Caco-2 (cell line): Measurements from ENCODE around the gene FRMD6. TPM values are rescaled to one million over a fixed set of nuclear protein-coding genes. Genes with fewer than 3 reads are reported as not detected.

Source experiments
- Bru-seq: library from RNA; stranded (reverse); fragments of 400-500 nt; gene quantifications from one replicate; lab custom pipeline; 2021; lab: Mats Ljungman, UMichigan
- BruChase-seq, 2 experiments: library from RNA; stranded (reverse); fragments of 400-500 nt; gene quantifications; one replicate each; lab custom pipeline; 2021; lab: Mats Ljungman, UMichigan
- BruUV-seq: library from RNA; stranded (reverse); fragments of 400-500 nt; replicated peaks from 2 replicates; lab custom pipeline; 2021; lab: Mats Ljungman, UMichigan
- CTCF ChIA-PET: fragments of 300-600 bp; sonication (Branson Sonifier 250); formaldehyde crosslinking; loops from one replicate; lab custom pipeline; 2022; ENCODE audit warnings: antibody characterized with exemption; lab: Charles Lee
- POLR2A ChIA-PET: fragments of 300-600 bp; sonication (Branson Sonifier 250); formaldehyde crosslinking; loops from one replicate; lab custom pipeline; 2022; ENCODE audit warnings: antibody characterized with exemption; lab: Charles Lee
- DNase-seq, 2 experiments: peaks; one replicate each; pipeline versions ENCODE4 v3.0.0 to v3.0.0-alpha.2; 2020 to 2022
- H3K27me3 ChIP-seq: replicated peaks from 2 replicates; pipeline ENCODE4 v1.6.0; 2011; ENCODE audit warnings: low read length; ENCODE audit not compliant: control insufficient read depth, insufficient read depth
- H3K36me3 ChIP-seq: 2 replicates; pipeline ENCODE4 v1.5.1; 2011; ENCODE audit warnings: low read length; ENCODE audit not compliant: control insufficient read depth, insufficient read depth
- H3K4me1 ChIP-seq: fragments of 250-450 bp; sonication (Bioruptor Pico); 2 replicates; pipeline ENCODE4 v1.5.1; 2020; ENCODE audit warnings: mild to moderate bottlenecking
- H3K4me3 ChIP-seq: 2 replicates; pipeline ENCODE4 v1.5.1; 2011; ENCODE audit warnings: low read depth, mild to moderate bottlenecking, control low read depth, low read length
- H3K9me3 ChIP-seq: fragments of 250-450 bp; sonication (Bioruptor Pico); 2 replicates; pipeline ENCODE4 v1.5.1; 2020; ENCODE audit warnings: mild to moderate bottlenecking, moderate library complexity
- H3K27ac Mint-ChIP-seq: one replicate; pipeline ENCODE4 v1.8.0; 2022; ENCODE audit warnings: mixed read lengths; ENCODE audit not compliant: unreplicated experiment
- H3K27me3 Mint-ChIP-seq: one replicate; pipeline ENCODE4 v1.8.0; 2022; ENCODE audit warnings: mixed read lengths; ENCODE audit not compliant: insufficient read depth, unreplicated experiment
- H3K36me3 Mint-ChIP-seq: one replicate; pipeline ENCODE4 v1.8.0; 2022; ENCODE audit warnings: mild to moderate bottlenecking, mixed read lengths; ENCODE audit not compliant: insufficient read depth, unreplicated experiment
- H3K4me1 Mint-ChIP-seq: one replicate; pipeline ENCODE4 v1.8.0; 2022; ENCODE audit warnings: low read depth, mixed read lengths; ENCODE audit not compliant: unreplicated experiment
- H3K4me3 Mint-ChIP-seq: one replicate; pipeline ENCODE4 v1.8.0; 2022; ENCODE audit warnings: mild to moderate bottlenecking, moderate library complexity, mixed read lengths; ENCODE audit not compliant: unreplicated experiment
- H3K9me3 Mint-ChIP-seq: one replicate; pipeline ENCODE4 v1.8.0; 2022; ENCODE audit warnings: mixed read lengths; ENCODE audit not compliant: unreplicated experiment
- intact Hi-C: fragments of 100-400 bp; cut with micrococcal nuclease; formaldehyde crosslinking; loops from one replicate; pipeline ENCODE4 v1.10.0; 2022; ENCODE audit not compliant: unreplicated experiment
- long read RNA-seq: library from polyadenylated mRNA; stranded (forward); transcript quantifications from one replicate; pipeline ENCODE4 v2.0.0, GENCODE V29; 2022
- total RNA-seq: library from RNA; stranded (reverse); gene quantifications from 2 replicates; pipeline ENCODE4 v1.2.3, GENCODE V29; 2022
- TF ChIP-seq, protein P1 (sequence below), 2 experiments: fragments of 200-600 bp in 1 of 2; IDR thresholded peaks; 1 replicate in 1 of 2; 2 replicates in 1 of 2; pipeline versions ENCODE4 v1.5.1 to v1.8.0; 2011 to 2022; ENCODE audit warnings: antibody characterized with exemption in 1 of 2, control low read depth in 1 of 2, inconsistent platforms in 1 of 2, low read depth in 1 of 2, low read length in 1 of 2, mild to moderate bottlenecking in 1 of 2, moderate library complexity in 1 of 2; ENCODE audit not compliant: insufficient read depth in 1 of 2, severe bottlenecking in 1 of 2, unreplicated experiment in 1 of 2

Gene FRMD6
- 35.7 and 42.2 TPM in 2 replicates for total RNA-seq
- Bru-seq, nascent RNA: percentile 64 among the genes with signal in this experiment
- percentile 64 among the genes with signal in this experiment for BruChase-seq, experiment 1, labeled RNA remaining after a 2-hour chase
- percentile 53 among the genes with signal in this experiment for BruChase-seq, experiment 2, labeled RNA remaining after a 6-hour chase
- long read RNA-seq, full-length matches to known transcripts: 37 of 63 reads
- long read RNA-seq, partial matches to known transcripts: 4 of 63 reads
- long read RNA-seq, other reads (novel, unspliced or antisense): 22 of 63 reads

DNA sequence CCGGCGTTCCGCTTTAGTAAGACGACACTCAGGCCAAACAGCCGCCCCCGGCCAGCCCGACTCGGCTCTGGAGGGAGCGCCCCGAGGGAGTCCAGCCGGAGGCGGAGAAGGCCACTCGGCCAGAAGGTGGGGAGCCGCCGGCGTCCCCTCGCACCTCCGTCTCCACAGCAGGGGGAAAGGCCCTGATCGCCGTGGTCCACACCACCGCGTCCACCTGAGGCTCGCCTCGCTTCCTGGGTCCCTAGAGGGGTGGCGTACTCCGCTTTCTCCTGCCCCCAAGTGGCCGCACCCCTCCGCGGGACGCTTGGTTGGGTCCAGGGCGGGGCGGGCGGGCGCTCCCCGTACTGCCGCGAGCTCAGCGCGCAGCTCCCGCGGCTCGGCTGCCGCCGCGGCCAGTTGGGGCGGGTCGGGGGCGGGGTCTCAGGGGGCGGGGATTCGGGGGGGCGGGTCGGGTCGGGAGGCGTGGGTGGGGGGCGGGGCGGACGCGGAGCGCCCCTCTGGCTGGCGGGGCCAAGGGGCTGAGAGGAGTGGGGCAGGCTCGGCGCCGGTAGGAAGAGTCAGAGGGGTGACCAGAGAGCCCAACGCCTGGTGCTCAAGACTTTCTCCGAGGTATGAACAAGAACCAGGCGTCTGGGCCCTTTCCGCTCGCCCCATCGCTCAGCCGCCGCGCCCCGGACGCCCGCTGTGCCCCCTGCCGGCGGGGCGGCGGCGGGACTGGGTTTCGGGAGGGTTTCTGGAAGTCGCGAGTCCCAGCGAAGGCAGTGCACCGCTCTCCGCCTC is at the start of gene FRMD6:
FRMD6 (plus strand) TSS at position 523 of the 780 bp plus-strand sequence. CDS start 37,927 bp downstream, outside the sequence.
- Mint-ChIP-seq H3K36me3 (peaks cover 11% of the 10 kb centered on the region), H3K4me3 (peak within 1 kb of the TSS; percentile 77), H3K9me3 (no peaks in the 10 kb centered on the region), H3K27me3 (no peaks in the 10 kb centered on the region), H3K27ac (peak within 1 kb of the TSS; percentile 82), H3K4me1 (peaks cover 36% of the 10 kb centered on the region)
- Histone ChIP-seq H3K27me3 (no peaks in the 10 kb centered on the region), H3K4me1 (peaks cover 40% of the 10 kb centered on the region), H3K4me3 (peak within 1 kb of the TSS; percentile 96), H3K36me3 (no peaks in the 10 kb centered on the region), H3K9me3 (no peaks in the 10 kb centered on the region)
- intact Hi-C loops: loop anchor here (1.0 to 10.0 kb wide), 8 partner anchors 13 to 368 kb away; partner anchors contain the start of gene RTRAF
- no TSS peak for BruUV-seq
- ChIA-PET CTCF (interaction anchor here (0.6 to 2.2 kb wide), 27 partner anchors 9 to 594 kb away, joined by 3 to 18 read pairs (median 5); no protein-coding TSS in a partner anchor), POLR2A (interaction anchor here (0.6 to 2.6 kb wide), 10 partner anchors 17 to 547 kb away, joined by 3 to 6 read pairs (median 4); no protein-coding TSS in a partner anchor)
- DNase-seq: peak; percentile 89
- TF ChIP-seq, protein P1, sequence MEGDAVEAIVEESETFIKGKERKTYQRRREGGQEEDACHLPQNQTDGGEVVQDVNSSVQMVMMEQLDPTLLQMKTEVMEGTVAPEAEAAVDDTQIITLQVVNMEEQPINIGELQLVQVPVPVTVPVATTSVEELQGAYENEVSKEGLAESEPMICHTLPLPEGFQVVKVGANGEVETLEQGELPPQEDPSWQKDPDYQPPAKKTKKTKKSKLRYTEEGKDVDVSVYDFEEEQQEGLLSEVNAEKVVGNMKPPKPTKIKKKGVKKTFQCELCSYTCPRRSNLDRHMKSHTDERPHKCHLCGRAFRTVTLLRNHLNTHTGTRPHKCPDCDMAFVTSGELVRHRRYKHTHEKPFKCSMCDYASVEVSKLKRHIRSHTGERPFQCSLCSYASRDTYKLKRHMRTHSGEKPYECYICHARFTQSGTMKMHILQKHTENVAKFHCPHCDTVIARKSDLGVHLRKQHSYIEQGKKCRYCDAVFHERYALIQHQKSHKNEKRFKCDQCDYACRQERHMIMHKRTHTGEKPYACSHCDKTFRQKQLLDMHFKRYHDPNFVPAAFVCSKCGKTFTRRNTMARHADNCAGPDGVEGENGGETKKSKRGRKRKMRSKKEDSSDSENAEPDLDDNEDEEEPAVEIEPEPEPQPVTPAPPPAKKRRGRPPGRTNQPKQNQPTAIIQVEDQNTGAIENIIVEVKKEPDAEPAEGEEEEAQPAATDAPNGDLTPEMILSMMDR (IDR thresholded peaks at IDR 0.05; ENCODE audit: insufficient read depth in 1 of 2, low read depth in 1 of 2, low read length in 1 of 2, severe bottlenecking in 1 of 2, unreplicated experiment in 1 of 2): peak; percentile 62 to 80

DNA sequence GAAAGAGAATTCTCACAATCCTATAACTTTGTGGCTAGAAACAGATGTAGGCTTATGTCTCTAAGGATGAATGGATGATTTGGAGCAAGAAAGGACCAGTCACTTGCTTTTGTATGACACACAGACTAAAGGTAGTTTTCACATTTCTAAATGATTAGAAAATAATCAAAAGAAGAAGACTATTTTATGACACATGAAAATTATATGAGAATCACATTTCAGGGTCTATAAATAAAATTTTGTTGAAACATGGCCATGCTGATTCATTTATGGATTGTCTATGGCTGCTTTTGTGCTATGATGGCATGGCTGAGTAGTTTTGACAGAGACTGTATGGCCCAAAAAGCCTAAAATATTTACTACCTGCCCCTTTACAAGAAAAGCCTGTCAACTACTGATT is 49.4 kb upstream of the FRMD6 start:
- CTCF ChIA-PET: no interaction called here
- BruUV-seq: no TSS peak

More for the DNA sequence above, 49.4 kb upstream of the FRMD6 start:
- Mint-ChIP-seq H3K27me3 (no peaks in the 10 kb centered on the region), H3K36me3 (no peaks in the 10 kb centered on the region), H3K27ac (no peak overlapping the region), H3K4me1 (peaks cover 16% of the 10 kb centered on the region), H3K4me3 (no peak overlapping the region), H3K9me3 (no peaks in the 10 kb centered on the region)
- Histone ChIP-seq H3K9me3 (no peaks in the 10 kb centered on the region), H3K36me3 (no peaks in the 10 kb centered on the region), H3K4me1 (peaks cover 9% of the 10 kb centered on the region), H3K4me3 (no peak overlapping the region), H3K27me3 (no peaks in the 10 kb centered on the region)
- DNase-seq: no peak
- intact Hi-C loops: no loop called here
- TF ChIP-seq, protein P1 (IDR thresholded peaks at IDR 0.05; ENCODE audit: insufficient read depth in 1 of 2, low read depth in 1 of 2, low read length in 1 of 2, severe bottlenecking in 1 of 2, unreplicated experiment in 1 of 2): no peak
- POLR2A ChIA-PET: no interaction called here
